HepG2 (cell line): ENCODE results near the gene CD7. TPM values are rescaled to one million over a fixed set of nuclear protein-coding genes. Genes with fewer than 3 reads are reported as not detected.
A peak's percentile ranks its signal among the peaks of the same experiment; 100 is the strongest.

Experiments
- ARHGAP35 ChIP-seq: sonication (generic); formaldehyde crosslinking; IDR thresholded peaks from 2 replicates; pipeline ENCODE4 v1.9.0; 2022; ENCODE audit warnings: mild to moderate bottlenecking, inconsistent platforms, moderate library complexity, missing genetic modification reagents, borderline replicate concordance
- FLYWCH1 ChIP-seq: sonication (generic); formaldehyde crosslinking; IDR thresholded peaks from 2 replicates; pipeline ENCODE4 v1.8.1; 2023; ENCODE audit warnings: mild to moderate bottlenecking, missing genetic modification reagents
- FOXO1 ChIP-seq: sonication (generic); formaldehyde crosslinking; IDR thresholded peaks from 2 replicates; pipeline ENCODE4 v1.4.0; 2020; ENCODE audit warnings: missing genetic modification reagents
- GTF2F1 ChIP-seq: fragments of 150-350 bp; IDR thresholded peaks from 2 replicates; pipeline ENCODE4 v1.6.1; 2014; ENCODE audit warnings: low read length
- HMG20B ChIP-seq: conservative IDR thresholded peaks from 2 replicates; pipeline ENCODE4 v1.6.1; 2016; ENCODE audit warnings: missing genetic modification reagents, missing compliant biosample characterization
- KLF9 ChIP-seq: IDR thresholded peaks from 2 replicates; pipeline ENCODE4 v1.6.1; 2016; ENCODE audit warnings: low read depth
- MLX ChIP-seq: IDR thresholded peaks from 2 replicates; pipeline ENCODE4 v1.6.1; 2016
- MTF2 ChIP-seq: sonication (generic); formaldehyde crosslinking; IDR thresholded peaks from 2 replicates; pipeline ENCODE4 v1.5.0; 2020; ENCODE audit warnings: missing genetic modification reagents, borderline replicate concordance
- SRSF1 ChIP-seq: fragments of 200-400 bp; formaldehyde crosslinking; optimal IDR thresholded peaks from 2 replicates; pipeline ENCODE3; 2017; ENCODE audit warnings: mild to moderate bottlenecking, low read depth, low read length, moderate library complexity
- YEATS4 ChIP-seq: sonication (generic); formaldehyde crosslinking; IDR thresholded peaks from 2 replicates; pipeline ENCODE4 v1.4.0; 2020; ENCODE audit warnings: missing genetic modification reagents, borderline replicate concordance
- ZNF235 ChIP-seq: sonication (generic); formaldehyde crosslinking; IDR thresholded peaks from 2 replicates; pipeline ENCODE4 v1.8.1; 2023; ENCODE audit warnings: mild to moderate bottlenecking, missing genetic modification reagents, borderline replicate concordance
- ZNF281 ChIP-seq: sonication (generic); formaldehyde crosslinking; IDR thresholded peaks from 2 replicates; pipeline ENCODE4 v1.4.0; 2020; ENCODE audit warnings: missing genetic modification reagents, borderline replicate concordance
- ZNF407 ChIP-seq: sonication (generic); formaldehyde crosslinking; IDR thresholded peaks from one replicate; pipeline ENCODE4 v1.5.1; 2020; ENCODE audit warnings: mild to moderate bottlenecking, missing genetic modification reagents; ENCODE audit errors: not compliant biosample characterization
- ZNF576 ChIP-seq: sonication (generic); formaldehyde crosslinking; IDR thresholded peaks from 2 replicates; pipeline ENCODE4 v1.4.0; 2020; ENCODE audit warnings: mild to moderate bottlenecking, missing genetic modification reagents
- ZNF644 ChIP-seq: IDR thresholded peaks from 2 replicates; pipeline ENCODE4 v1.6.1; 2016; ENCODE audit warnings: low read depth
- polyA plus RNA-seq, 8 experiments: library from polyadenylated mRNA; depleted of rRNA in 3 of 8; stranded (reverse) in 7 of 8; unstranded in 1 of 8; fragments of >200 nt; fragmentation: Illumina TruSeq in 4 of 8; extraction: Trizol in 4 of 8; gene quantifications; 2 replicates each; pipeline versions ENCODE4 v1.2.1 to v1.2.3, GENCODE V29; 2011 to 2016; ENCODE audit warnings: low read depth in 4 of 8, missing spikeins in 1 of 8, mixed read lengths in 1 of 8; ENCODE audit not compliant: insufficient read depth in 1 of 8
- total RNA-seq, 5 experiments: library from RNA; depleted of rRNA; stranded (reverse); fragments of >200 nt; fragmentation: Illumina TruSeq; extraction: Trizol; gene quantifications; 2 replicates each; pipeline ENCODE4 v1.2.3, GENCODE V29; 2016; ENCODE audit warnings: low read depth in 1 of 5

Gene CD7
- total and polyA plus RNA-seq, 2 of the 13 experiments (the other 11 are each of a cell fraction or from before 2014, with no cell fraction given), result 67.6 to 76.4 TPM

GRCh38 chr17:82302991-82303943 is 14.1 kb downstream of the CD7 start (continued):
- TF ChIP-seq ZNF407 (no peak), MTF2 (no peak), GTF2F1 (no peak), MLX (CRISPR knock-in tag) (0 out of 2 replicates have a peak, but pooled peaks have one; percentile 20), ARHGAP35 (peak; percentile 70; the same call in 1 of the 2 replicates), YEATS4 (CRISPR knock-in tag) (0 out of 2 replicates have a peak, but pooled peaks have one; percentile 35), ZNF644 (CRISPR knock-in tag) (0 out of 2 replicates have a peak, but pooled peaks have one; percentile 6), ZNF576 (CRISPR knock-in tag) (no peak), KLF9 (CRISPR knock-in tag) (0 out of 2 replicates have a peak, but pooled peaks have one; percentile 57), FLYWCH1 (CRISPR knock-in tag) (no peak), HMG20B (no peak), ZNF235 (CRISPR knock-in tag) (peak; percentile 72; the same call in 1 of the 2 replicates), ZNF281 (CRISPR knock-in tag) (peak; percentile 68), FOXO1 (CRISPR knock-in tag) (no peak; the same call in 1 of the 2 replicates), SRSF1 (peak; percentile 60)
